ENCODE results near the gene TMEM168.
"Not testable (repeated sequence)": the region's sequence is repeated elsewhere in the genome, so short reads cannot be mapped to it uniquely, and the experiment has no call there.

The TMEM168 gene

DNA sequence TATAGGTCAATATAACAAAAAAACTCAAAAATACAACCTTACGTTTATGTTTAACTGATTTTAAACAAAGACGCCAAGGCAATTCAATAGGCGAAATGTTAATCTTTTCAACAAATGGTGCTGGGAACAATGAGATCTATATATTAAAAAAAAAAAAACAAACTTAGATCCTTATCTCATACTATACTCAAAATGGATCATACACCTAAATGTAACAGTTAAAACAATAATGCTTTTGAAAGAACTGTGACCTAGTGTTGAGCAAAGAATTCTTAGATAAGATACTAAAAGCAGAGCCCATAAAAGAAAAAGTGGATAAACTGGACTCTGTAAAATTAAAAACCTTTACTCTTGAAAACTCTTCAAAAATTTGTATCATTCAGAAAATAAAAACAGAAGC is 8.6 kb downstream of the TMEM168 start:
- DNase-seq (ENCODE audit: low read depth): no peak

DNA sequence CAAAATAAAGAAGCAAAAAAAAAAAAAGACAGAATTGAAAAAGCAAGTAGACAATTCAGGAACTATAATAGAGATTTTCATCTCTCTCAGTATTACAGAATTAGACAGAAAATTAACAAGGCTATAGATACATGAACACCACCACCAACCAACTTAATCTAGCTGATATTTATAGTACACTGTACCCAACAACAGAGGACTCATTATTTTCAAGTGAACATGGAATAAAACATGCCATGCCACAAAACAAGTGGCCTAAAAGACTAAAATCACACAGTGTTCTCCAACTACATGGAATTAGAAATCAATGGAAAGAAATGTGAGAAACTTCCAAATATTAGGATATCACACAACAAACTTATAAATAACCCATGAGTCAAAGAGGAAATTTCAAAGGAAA is 9.1 kb downstream of the TMEM168 start:
- DNase-seq (ENCODE audit: low read depth): no peak

- no peak for DNase-seq (ENCODE audit: low read depth)
These were observed 10.5 kb downstream of the TMEM168 start for GRCh38 chr7:112779667-112780066.

DNA sequence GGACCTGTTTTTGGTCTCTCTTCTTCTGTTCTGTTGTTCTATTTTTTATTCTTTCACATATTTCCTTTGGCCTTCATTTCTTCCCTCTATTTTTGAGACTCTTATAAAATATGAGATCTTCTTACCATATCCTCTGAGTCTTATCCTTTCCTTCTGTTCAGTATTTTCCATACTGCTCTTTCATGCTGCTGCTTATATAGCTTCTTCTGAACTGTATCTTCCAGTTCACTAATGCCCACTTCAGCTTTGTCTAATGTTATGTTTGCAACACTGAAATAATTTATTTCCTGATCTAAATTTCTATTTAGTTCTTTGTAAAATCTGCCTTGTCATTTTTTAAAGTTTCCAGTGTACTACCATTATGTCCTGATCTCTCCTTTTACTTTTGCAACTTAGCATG is 12.8 kb downstream of the TMEM168 start:
- no peak for DNase-seq (ENCODE audit: low read depth)

DNA sequence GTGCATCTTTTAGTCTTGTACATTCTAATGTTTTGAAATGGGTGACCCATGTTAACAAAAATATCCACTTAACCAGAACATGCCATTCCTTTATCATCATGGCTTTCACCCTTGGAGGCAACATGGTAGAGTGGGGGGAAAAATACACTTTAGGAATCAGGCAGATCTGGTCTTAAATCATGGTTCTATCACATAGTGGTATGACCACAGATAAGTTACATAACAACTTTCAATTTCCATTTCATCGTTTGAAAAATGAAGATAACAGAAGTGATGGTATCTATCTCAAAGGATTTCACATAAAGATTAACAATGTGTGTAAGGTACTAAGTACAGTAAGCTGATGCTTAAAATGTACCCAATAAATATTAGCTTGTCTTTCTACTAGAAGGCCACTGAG is 19.0 kb downstream of the TMEM168 start:
- no peak for DNase-seq (ENCODE audit: low read depth)

- no peak for DNase-seq (ENCODE audit: low read depth)
These were observed 20.1 kb downstream of the TMEM168 start for GRCh38 chr7:112770051-112770450.

DNA sequence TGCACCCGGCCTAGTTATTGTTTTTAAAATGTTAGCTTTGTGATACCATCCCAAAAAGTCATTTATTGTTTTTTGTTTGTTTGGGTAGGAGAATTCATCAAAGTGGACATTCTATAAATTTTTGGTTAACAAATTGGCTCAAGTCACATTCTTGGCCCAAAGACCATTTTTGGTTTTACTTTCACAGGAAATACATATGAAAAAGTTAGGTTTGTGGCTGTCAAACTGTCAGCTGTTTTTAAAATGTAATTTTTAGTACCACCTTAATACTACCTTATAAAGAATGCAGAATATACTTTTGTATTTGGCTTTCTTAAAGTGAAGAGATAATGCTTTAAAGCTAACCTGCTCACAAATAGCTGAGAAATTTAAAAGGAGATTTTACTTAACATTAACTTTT is 25.1 kb downstream of the TMEM168 start:
- DNase-seq (ENCODE audit: low read depth): no peak

DNA sequence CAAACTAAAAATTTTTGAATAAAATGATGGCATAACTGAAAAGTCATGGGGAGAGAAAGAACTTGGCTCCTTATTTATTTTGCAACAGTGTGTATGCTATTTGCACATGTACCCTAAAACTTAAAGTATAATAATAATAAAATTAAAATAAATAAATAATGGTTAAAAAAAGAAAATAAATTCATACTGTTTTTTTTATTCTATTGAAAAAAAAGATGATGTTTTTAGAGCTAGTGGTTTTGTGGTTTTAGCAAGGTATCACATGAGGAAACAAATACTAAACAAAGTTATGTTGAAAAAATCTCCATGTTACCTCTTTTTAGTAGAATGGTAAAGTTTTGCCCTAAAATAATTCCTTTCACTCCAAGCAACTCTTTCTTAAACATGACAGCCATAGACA is 26.2 kb downstream of the TMEM168 start:
- DNase-seq (ENCODE audit: low read depth): no peak

DNA sequence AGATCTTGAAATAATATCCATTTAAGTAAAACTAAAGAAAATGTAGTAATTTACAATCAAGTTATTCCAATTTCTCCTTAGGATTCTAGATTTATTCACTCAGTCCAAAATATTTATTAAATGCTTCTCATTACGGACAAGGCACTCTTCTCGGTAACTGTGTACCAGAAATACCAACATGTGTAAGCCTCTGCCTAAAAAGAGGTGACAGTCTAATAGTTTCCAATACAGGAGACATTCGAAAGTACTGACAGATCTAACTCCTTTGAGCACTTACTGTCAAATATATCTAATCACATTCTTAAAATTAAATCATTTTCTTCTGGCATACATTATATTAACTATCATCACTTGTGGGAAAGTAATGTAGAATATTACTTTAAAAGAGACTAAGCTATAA is 26.9 kb downstream of the TMEM168 start:
- no peak for DNase-seq (ENCODE audit: low read depth)

GRCh38 chr7:112759905-112760304 is 30.3 kb downstream of the TMEM168 start:
- DNase-seq (ENCODE audit: low read depth): no peak

DNA sequence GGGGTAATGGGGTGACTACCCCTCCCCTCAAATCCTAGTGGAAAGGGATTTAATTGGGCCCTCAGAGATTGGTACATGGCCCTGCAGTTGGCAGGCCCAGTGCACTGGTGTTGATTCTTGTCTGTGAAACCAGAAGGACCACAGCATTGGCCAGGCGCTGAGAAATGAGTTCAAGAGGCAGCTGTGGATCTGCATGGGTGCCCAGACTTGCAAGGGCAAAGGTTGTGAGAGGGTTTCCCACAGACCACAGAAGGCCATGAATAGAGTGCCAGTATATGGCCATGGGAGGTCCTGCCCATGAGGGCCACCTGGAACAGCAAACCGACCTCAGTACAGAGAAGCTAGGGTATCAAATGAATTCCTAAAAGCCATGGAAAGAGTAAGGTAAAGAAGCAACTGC is 32.9 kb downstream of the TMEM168 start:
- no peak for DNase-seq (ENCODE audit: low read depth)

GRCh38 chr7:112753298-112753697 is 36.9 kb downstream of the TMEM168 start:
- DNase-seq (ENCODE audit: low read depth): no peak

- DNase-seq (ENCODE audit: low read depth): no peak
These were observed 37.6 kb downstream of the TMEM168 start for GRCh38 chr7:112752576-112752975.

DNA sequence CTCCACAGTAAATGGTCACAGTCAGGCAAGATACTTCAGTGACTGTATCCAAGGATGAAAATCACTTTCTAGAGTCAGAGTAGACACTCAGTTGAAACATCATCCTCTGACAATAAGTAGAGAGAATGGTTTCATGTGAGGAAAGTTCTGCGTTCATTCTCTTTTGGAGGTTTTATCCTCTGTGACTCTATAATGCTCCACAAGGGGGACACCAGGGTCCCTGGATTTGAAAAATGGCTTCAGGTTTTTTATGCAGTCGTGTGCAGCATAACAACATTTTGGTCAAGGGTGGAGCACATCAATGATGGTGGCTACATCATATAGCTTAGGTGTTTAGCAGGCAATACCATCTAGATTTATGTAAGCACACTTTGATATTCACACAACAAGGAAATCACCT is 40.4 kb downstream of the TMEM168 start:
- no peak for DNase-seq (ENCODE audit: low read depth)

- no peak for DNase-seq (ENCODE audit: low read depth)
These were observed 41.8 kb downstream of the TMEM168 start for GRCh38 chr7:112748381-112748780.

DNA sequence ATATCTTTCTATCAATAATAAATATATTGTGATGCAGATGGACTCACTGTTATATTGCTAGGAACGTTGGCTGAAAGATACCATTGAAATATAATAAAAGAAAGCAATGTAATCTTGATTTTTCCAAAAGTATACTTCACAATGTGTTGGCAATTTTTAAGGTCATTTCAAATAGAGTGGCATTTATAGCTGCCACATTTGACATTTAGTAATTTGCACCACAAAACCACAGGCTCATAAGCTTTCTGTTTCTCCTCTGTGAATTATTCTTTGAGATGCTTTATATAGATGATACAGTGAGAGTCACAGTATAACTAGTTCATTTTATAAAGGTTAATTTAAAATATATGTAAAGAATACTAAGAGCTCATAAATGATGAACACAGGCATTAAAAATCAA is 44.6 kb downstream of the TMEM168 start:
- no peak for DNase-seq (ENCODE audit: low read depth)

DNA sequence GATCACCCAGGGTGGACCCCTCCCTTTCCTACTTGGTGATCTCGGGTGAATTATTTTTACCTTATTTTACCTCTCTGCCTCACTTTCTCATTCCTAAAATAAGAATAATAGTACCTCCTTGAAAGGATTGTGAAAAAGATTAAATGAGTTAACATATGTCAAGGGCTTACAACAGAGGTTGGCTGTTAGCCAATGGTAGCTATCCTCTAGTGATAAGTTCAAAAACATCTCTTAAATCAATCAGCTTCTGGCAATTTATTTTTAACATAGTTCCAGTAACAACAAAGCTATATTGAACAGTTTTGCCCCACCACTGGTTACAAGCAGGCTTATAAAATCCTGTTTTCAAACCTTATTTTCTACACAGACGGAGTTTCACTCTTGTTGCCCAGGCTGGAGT is 45.4 kb downstream of the TMEM168 start:
- no peak for DNase-seq (ENCODE audit: low read depth)

DNA sequence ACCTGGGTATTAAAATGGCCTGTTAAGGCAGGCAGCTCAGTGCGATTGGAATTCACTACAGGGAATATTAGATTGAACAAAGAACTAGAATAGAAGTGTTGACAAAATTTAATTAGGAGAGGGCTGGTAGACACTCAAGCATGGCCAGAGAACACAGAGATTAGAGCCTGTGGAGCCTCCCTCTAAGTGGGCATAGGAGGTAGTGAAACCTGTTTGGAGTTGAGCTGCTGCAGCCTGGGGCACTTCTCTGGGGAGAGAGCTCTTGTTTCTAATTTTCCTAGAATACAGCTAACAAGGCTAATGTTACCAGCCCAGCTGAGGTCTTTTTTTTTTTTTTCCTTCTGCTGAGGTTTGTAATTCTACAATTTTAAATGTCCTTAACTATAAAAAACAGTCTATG is 46.4 kb downstream of the TMEM168 start:
- DNase-seq (ENCODE audit: low read depth): no peak

DNA sequence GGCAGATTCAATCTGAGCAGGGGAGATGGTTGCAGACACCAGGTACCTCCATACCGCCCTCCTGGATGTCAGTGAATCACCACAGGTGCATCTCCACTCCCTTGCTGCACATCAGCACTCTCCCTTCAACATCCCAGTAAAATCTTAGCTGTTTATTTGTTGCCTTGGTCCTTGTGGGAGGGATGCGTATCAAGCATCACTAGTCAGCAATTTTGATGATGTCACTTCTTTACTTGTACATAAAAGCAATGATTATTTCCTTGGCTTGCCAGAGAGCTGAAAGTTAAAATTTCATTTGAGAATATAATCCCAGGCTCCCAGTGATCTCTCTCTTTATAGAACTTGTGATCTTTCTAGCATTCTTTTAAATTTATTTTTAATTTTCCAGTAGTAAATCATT is 49.5 kb downstream of the TMEM168 start:
- no peak for DNase-seq (ENCODE audit: low read depth)

DNA sequence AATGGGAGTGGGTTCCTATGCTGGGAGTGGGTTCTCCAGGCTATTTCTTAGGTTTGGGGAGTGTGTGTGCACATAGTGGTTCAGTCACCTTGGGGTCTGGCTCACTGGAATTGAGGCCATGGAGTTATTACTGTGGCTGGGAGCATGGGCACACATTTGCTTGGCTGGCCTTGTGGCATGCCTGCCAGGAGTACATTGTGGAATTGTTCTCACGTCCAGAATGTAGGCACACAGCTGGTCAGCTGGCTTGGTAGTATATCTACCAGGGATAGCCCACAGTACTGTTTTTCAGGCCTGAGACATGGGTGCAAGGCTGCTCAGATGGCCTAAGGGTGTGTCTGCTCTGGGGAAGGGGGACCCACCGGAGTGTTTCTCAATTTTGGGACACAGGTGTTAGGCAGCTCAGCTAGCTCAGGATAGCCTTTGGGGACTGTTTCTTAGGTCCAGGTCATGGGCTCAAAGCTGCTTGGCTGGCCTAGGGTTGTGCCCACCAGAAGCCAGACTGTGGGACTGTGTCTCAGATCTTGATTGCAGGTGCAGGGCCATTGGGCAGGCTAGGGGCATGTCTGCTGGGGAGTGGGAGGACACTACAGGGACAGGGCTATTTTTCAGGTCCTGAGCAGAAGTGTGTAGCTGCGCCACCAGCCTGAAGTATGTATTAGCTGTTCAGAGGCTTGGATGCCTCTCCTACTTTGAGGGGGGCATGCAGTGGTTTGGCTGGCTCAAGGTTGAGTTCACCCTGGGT is 50.6 kb downstream of the TMEM168 start:
- no peak for DNase-seq (ENCODE audit: low read depth)

DNA sequence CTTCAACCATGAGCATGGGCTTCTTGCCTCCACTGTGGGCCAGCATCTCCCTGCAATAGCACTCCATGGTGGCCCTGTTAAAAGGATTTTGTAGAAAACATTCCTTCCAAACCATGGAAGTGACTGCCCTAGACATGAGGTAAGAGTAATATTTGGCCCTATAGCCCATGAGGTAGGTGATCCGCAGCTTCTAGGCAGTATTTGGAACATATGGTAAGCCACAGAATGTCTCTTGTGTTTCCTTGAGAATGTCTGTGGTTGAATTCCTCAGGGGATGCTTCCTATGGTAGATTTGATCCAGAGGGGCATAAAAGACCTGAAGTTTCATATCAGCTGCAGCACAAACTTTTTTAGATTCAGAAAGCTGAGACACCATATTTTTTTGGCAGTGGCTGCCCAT is 54.9 kb downstream of the TMEM168 start:
- no peak for DNase-seq (ENCODE audit: low read depth)

DNA sequence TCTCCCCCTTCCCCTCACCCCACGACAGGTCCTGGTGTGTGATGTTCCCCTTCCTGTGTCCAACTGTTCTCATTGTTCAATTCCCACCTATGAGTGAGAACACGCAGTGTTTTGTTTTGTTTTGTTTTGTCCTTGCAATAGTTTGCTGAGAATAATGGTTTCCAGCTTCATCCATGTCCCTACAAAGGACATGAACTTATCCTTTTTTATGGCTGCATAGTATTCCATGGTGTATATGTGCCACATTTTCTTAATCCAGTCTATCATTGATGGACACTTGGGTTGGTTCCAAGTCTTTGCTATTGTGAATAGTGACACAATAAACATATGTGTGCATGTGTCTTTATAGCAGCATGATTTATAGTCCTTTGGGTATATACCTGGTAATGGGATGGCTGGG is 58.9 kb downstream of the TMEM168 start:
- not testable (repeated sequence) for DNase-seq (ENCODE audit: low read depth)

- no peak for DNase-seq (ENCODE audit: low read depth)
These were observed 64.1 kb downstream of the TMEM168 start for GRCh38 chr7:112726076-112726475.

DNA sequence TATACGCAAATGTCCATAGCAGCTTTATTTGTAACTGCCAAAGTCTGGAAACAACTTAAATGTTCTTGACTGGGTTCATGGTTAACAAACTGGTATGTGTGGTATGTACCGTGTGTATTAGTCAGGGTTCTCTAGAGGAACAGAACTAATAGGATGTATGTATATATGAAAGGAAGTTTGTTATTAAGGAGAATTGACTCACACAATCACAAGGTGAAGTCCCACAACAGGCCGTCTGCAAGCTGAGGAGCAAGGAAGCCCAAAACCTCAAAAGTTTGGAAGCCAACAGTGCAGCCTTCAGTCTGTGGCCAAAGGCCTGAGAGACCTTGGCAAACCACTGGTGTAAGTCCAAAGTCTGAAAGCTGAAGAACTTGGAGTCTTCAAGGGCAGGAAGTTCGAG is 66.8 kb downstream of the TMEM168 start:
- no peak for DNase-seq (ENCODE audit: low read depth)

GRCh38 chr7:112721366-112721765 is 68.8 kb downstream of the TMEM168 start:
- no peak for DNase-seq (ENCODE audit: low read depth)

Measured in T follicular helper cell (primary cell).